Activated gamma-delta T cell treated with anti-CD3 and anti-CD28 coated beads, Interleukin-2, amount 50 U/mL, for 16 hours (primary cell): ENCODE data around the gene ZNF580.

Experiments
- DNase-seq: peaks from one replicate; pipeline ENCODE4 v3.0.0-alpha.2; 2020; ENCODE audit warnings: low read depth

Gene ZNF580, protein sequence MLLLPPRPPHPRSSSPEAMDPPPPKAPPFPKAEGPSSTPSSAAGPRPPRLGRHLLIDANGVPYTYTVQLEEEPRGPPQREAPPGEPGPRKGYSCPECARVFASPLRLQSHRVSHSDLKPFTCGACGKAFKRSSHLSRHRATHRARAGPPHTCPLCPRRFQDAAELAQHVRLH

GRCh38 chr19:55640577-55641425, at the start of gene ZNF580:
Gene ZNF580 (plus strand): TSS chr19:55641002. CDS start chr19:55642509, 1,507 bp downstream.
- DNase-seq: no peak

DNA sequence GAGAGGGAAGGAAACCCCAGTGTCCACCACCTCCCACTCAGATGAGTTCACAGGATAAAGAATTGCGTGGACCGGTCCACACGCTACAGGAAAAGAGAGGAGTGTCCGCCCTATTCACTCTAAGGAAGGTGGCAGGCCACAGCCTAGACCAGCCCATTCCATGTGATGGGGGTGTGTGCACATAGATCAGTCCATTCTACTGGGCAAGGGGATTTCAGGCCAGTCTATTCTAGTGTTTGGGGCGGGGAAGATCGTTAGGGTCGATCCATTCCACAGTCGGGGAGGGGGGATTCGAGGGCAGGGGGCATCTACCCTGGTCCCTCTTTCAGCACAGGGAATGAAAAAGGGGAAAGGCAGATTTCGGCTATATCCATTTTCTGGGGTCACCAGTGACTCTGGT, 49.2 kb upstream of the ZNF580 start:
- DNase-seq: no peak

DNA sequence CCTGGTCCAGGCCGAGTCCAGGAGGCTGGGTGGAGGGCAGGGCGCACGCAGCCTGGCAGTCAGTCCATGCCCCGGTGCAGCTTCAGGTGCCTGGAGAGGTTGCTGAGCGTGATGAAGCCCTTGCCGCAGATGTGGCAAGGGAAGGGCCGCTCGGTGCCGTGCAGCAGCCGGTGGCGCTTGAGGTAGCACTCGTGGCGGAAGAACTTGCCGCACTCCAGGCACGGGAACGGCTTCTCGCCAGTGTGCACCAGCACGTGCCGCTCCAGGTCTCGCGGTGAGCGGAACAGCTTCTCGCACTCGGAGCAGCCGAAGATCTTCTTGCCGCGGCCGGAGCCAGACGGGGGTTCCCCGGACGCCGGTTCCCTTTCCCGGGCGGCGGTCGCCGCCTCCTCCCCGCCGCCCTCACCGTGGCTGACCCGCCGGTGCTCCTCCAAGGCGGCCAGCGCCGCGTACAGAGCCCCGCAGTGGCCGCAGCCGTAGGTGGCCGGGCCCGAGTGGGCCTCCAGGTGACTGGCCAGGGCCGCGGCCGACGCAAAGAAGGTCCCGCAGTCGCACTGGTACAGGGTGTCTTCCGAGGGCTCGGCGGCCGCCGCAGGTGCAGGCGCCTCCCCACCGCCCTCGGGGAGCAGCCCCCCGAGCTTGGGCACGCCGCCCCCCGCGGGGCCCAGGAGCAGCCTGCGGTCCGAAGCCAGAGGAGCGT, 48.3 kb upstream of the ZNF580 start:
- no peak for DNase-seq

DNA sequence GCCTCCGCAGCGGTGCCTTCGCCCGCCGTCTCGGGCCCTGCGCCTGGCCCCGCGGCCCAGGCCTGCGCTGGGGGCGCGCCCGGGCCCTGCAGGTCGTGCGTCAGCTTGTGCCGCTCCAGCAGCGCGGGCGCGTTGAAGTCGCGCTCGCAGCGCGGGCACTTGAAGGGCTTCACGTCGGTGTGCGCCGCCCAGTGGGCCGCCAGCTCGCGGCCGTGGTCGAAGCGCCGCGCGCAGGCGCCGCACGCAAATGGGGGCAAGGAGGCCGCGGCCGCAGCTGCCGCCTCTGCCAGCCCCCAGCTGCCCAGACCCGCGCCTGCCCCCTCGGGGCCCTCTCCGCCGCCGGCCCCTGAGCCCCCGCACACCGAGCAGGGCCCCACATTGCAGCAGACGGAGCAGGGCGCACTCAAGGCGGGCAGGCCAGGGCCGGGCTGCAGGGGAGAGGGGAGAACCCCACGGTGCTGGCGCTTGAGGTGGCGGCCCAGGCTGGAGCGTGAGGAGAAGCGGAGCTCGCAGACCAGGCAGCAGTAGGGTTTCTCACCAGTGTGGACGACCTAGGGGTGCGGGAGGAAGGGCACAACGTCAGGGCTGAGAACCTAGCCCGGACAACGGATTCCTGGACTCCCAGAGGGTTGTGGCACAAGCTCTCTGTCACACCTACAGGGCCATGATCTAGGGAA, 47.6 kb upstream of the ZNF580 start:
- DNase-seq: no peak

DNA sequence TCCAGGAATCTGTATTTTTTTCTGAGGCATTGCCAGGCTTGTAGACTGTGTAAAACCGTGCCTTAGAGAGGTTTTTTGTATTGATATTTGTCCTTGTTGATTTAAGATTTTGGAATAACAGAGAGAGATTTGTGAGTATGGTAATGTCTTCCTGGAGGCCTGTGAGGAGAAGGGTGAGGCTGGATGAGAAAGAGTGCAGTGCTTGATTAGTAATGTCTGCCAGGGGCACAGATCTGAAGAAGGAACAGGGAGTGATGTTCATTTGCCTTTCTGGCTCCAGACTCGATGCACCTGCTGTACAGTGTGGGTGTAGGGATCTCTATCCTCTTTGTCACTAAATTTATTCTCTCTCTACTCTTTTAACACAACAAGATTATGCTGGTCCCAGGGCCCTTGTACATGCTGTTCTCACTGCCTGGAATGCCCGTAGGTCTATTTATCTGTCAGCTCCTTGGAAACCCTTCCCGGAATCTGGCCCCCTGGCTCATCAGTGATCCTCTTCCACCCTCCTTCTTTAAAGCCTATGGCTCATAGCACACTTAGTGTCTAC, 45.7 kb upstream of the ZNF580 start:
- DNase-seq: no peak

DNA sequence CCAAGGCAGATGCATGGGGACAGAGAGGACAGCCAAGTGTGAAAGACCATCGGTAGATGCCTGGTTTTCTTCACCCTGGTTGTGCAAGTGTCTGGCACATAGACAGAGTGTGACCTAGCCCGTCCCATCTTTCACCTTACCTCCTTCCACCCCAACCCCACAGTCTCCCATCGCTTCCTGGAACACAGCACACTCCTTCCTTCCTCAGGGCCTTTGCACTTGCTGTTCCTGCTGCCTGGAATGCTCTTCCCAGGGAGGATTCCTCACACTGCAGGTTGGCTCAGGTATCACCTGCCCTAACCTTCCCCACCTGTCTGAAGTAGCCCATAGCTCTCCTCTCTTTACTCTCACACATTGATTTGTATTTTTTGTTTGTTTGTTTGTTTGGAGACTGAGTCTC, 44.5 kb upstream of the ZNF580 start:
- no peak for DNase-seq

DNA sequence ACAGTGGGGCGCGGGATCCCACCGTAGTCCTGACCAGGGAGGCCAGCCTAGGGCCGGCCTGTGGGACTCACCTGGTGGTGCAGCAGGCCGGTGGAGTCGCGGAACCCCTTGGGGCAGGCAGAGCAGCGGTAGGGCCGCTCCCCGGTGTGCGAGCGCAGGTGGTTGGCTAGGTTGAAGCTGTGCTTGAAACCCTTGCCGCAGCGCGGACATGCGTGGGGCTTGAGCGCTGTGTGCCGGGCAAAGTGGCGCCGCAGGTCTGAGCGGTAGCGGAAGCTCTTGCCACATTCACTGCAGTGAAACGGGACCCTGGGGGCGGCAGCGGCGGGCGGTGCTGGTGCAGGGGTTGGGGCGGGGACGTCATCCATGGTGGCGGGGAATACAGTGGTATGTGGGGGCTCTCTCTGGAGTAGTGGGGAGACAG, 43.3 kb upstream of the ZNF580 start:
- DNase-seq: no peak

GRCh38 chr19:55598034-55598433, 42.8 kb upstream of the ZNF580 start:
- DNase-seq: no peak

DNA sequence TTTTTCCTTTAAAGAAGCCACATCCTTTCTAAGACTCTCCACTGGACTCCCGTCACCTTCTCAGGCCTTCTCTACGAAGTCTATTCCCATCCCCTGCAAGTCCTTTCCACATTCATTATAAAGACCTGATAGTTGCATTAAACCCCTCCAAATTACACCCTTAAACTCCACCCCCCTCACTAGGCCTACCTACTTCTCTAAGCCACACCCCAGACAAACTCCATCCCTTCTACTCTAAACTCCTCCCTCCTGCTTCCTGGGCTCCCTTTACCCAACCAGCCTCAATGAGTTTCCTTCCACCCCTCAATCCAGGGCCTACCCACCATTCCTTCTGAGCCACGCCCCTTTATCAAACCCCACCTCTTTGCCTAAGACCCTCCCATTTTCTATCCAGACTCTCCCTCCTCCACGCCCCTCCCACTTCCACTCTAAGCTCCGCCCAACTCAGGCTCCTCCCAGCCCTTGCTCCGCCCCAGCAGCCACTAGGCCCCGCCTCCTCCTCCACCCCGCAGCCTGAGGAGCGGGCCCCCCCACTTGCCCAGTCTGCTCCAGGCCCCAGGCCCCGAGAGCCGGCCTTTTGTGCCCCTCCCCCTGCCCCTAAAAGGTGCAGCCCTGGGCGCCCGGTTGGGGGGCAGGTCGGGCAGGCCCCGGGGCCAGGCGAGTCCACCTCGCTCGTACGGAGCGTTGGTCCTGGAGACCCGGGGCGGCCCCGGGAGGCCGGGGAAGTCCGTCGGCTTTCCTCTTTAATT, 41.9 kb upstream of the ZNF580 start:
- DNase-seq: peak; percentile 86

- peak; percentile 91 for DNase-seq
These were observed 41.3 kb upstream of the ZNF580 start, which contains the start of gene FIZ1 for GRCh38 chr19:55599468-55599841. Gene FIZ1 (minus strand): TSS chr19:55599517. CDS start chr19:55597865, 1,652 bp downstream.

DNA sequence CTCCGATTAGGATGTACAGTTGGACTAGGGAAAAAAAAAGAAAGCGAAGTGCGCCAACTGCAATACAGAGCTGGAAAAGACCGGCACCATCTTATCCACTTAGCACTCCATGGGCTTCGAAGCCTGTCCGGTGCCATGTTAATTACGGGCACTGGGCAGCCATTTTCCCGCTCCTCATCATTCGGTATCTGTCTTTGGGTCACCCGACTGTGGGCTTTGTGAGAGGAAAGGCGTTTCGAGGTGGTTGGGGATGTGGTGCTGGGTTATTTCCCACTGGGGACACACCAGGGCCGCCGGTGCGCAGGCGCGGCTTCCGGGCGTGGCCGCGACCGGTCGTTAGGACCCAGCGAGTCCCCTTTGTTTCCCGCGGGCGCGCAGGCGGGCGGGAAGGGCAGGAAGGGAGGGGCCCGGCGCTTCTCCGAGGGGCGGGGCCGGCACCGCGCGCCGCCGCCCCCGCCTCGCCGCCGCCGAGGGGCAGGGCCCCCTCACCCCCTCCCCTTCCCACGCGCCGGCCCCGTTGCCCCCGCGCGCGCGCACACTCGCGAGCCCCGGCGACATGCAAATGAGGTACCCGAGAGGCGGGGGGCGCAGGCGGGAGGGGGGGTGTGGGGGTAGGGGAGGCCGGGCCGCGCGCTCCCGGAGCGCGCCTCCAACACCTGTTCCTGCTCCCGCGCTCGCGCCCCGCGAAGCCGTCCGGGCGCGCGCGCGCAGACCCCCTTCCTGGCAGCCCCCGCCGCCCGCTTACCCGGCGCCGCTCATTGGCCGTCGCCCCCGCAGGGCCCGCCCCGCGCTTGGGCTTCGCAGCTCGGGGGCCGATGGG, 40.8 kb upstream of the ZNF580 start, which contains the start of gene ZNF524:
TSS of gene ZNF524 (plus strand) at position 447 of the 820 bp plus-strand sequence. CDS start 1,825 bp downstream, outside the sequence.
- DNase-seq: peak; percentile 68

GRCh38 chr19:55600662-55601028, 40.2 kb upstream of the ZNF580 start:
- DNase-seq: no peak

DNA sequence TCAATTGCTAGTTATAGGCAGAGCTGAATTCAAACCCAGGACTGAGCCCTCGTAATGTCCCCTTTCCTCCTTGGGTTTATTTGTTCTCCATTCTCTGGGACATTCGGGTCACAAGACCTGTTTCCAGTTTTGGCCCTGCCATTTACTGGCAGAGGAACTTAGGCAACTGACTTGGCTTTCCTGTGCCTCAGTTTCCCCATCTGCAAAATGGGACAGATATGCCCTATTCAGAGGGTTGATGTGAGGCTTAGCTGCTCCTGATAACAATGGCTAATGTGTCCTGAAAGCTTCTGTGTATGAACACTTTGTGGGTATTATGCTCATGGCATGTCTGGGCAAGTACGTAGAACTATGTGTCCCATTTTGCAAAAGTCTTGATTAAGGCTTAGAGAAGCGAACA, 39.7 kb upstream of the ZNF580 start:
- no peak for DNase-seq

GRCh38 chr19:55602104-55603001, 38.4 kb upstream of the ZNF580 start:
- no peak for DNase-seq

- DNase-seq: no peak
These were observed 37.7 kb upstream of the ZNF580 start for GRCh38 chr19:55603115-55603514.

DNA sequence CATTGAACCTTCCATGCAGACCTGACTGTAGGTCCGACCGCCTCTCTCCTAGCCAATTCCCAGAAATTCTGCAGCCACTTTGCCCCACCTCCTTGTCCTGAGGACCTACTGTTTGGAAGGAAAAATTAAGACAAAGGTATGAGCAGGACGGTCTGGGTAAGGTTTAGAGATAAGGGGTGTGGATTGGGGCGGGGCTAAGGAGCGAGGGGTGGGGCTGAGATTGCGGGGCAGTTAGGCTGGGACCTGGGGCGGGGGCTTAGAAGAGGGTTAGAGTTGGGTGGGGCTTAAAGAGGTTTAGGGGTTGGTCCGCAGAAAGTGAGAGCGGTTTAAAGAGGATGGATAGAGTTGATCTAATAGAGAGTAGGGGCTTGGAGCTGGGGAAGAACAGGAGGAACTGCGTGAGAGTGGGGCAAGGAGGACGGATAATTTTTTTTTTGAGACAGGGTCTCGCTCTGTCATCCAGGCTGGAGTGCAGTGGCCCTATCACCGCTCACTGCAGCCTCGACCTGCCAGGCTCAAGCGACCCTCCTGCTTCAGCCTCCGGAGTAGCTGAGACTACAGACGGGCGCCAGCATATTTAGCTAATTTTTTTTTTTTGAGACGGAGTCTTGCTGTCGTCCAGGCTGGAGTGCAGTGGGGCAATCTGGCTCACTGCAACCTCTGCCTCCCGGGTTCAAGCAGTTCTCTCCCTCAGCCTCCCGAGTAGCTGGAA, 37.1 kb upstream of the ZNF580 start:
- DNase-seq: no peak

DNA sequence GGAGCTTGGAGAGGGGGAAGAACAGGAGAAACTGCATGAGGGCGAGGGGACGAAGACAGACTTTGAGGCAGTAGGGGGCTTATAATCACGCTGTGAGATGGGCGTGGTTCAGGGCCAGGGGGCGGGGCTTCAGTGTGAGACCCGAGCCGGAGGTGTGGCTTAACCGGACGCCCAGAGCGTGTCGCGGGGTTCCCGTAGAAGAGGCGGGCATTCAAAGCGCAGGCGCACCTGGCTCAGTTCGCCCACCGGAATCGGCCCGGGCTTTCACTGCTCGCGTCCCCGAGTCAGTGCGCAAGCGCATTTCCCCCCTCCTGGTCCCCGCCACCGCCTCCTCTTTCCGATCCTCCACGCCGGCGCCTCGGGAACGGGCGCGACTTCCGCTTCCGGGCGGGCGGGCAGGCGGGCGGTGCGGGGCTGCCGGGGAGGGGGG, 35.6 kb upstream of the ZNF580 start:
- peak; percentile 97 for DNase-seq

GRCh38 chr19:55605637-55606470, 34.9 kb upstream of the ZNF580 start, which contains the start of gene ZNF865:
Gene ZNF865 (plus strand): TSS chr19:55605647. CDS start chr19:55613619, 7,972 bp downstream.
- DNase-seq: peak; percentile 54
